GM12878 (cell line): ENCODE results near the gene NEK1. TPM values are rescaled to one million over a fixed set of nuclear protein-coding genes. Genes with fewer than 3 reads are reported as not detected.

Experiments
- ATAC-seq: fragments of 200-7000 bp; cut with Tn5 transposase; 3 replicates; pipeline ENCODE4 v1.9.1; 2020; ENCODE audit warnings: mild to moderate bottlenecking, moderate library complexity
- BruUV-seq: library from RNA; stranded (reverse); fragments of 400-500 nt; replicated peaks from 2 replicates; lab custom pipeline; 2021; lab: Mats Ljungman, UMichigan
- CTCF ChIA-PET: fragments of 300-600 bp; sonication (Branson Sonifier 250); formaldehyde crosslinking; extraction: SDS; loops from one replicate; lab custom pipeline; 2021; ENCODE audit warnings: inconsistent platforms; lab: Yijun Ruan, JAX
- POLR2A ChIA-PET: fragments of 350-600 bp; formaldehyde crosslinking; extraction: SDS; loops from one replicate; lab custom pipeline; 2021; ENCODE audit warnings: inconsistent platforms; lab: Charles Lee
- RAD21 ChIA-PET: fragments of 300-600 bp; sonication (Branson Sonifier 250); formaldehyde crosslinking; loops from one replicate; lab custom pipeline; 2023; ENCODE audit warnings: antibody characterized with exemption; ENCODE audit not compliant: unreplicated experiment; lab: Charles Lee
- SMC1A ChIA-PET: fragments of 300-600 bp; sonication (Branson Sonifier 250); formaldehyde crosslinking; loops from one replicate; lab custom pipeline; 2023; ENCODE audit not compliant: unreplicated experiment, uncharacterized antibody; lab: Charles Lee
- DNase-seq: peaks from one replicate; pipeline ENCODE4 v3.0.0-alpha.2; 2011; ENCODE audit warnings: low read depth, low spot score
- FAIRE-seq: peaks from 3 replicates; lab custom pipeline; 2011; peaks lifted over from hg19 to GRCh38; lab: Jason Lieb, UNC
- H2AFZ ChIP-seq: 2 replicates; pipeline ENCODE4 v1.6.0; 2011; ENCODE audit warnings: low read depth, low read length, control low read depth; ENCODE audit not compliant: control insufficient read depth
- H3K27ac ChIP-seq: 2 replicates; pipeline ENCODE4 v1.5.1; 2011; ENCODE audit warnings: control low read depth; ENCODE audit not compliant: control insufficient read depth, insufficient read depth
- H3K27me3 ChIP-seq, 2 experiments: replicated peaks in 1 of 2; 2 replicates each; pipeline versions ENCODE4 v1.6.0 to v1.6.1; 2011; ENCODE audit warnings: low read length in 1 of 2; ENCODE audit not compliant: control insufficient read depth in 2 of 2, insufficient read depth in 2 of 2
- H3K36me3 ChIP-seq, 2 experiments: 2 replicates each; pipeline ENCODE4 v1.5.1; 2011; ENCODE audit warnings: low read length in 1 of 2; ENCODE audit not compliant: control insufficient read depth in 2 of 2, insufficient read depth in 2 of 2
- H3K4me1 ChIP-seq: 2 replicates; pipeline ENCODE4 v1.6.1; 2011; ENCODE audit warnings: mild to moderate bottlenecking, low read length, moderate library complexity, mixed read lengths; ENCODE audit not compliant: control insufficient read depth, insufficient read depth
- H3K4me2 ChIP-seq: 2 replicates; pipeline ENCODE4 v1.6.0; 2011; ENCODE audit warnings: control low read depth; ENCODE audit not compliant: control insufficient read depth, insufficient read depth
- H3K4me3 ChIP-seq: fragments of 200-600 bp; sonication (generic); 2 replicates; pipeline ENCODE4 v1.5.1; 2016
- H3K79me2 ChIP-seq: 2 replicates; pipeline ENCODE4 v1.6.0; 2011; ENCODE audit warnings: low read length; ENCODE audit not compliant: control insufficient read depth, insufficient read depth
- H3K9ac ChIP-seq: 2 replicates; pipeline ENCODE4 v1.8.0; 2011; ENCODE audit warnings: low read length, control low read depth, mixed read lengths; ENCODE audit not compliant: control insufficient read depth, insufficient read depth
- H3K9me3 ChIP-seq: replicated peaks from 3 replicates; pipeline ENCODE4 v1.5.1; 2011; ENCODE audit warnings: mild to moderate bottlenecking, low read length; ENCODE audit not compliant: control insufficient read depth, insufficient read depth
- H4K20me1 ChIP-seq: 2 replicates; pipeline ENCODE4 v1.6.0; 2011; ENCODE audit not compliant: control insufficient read depth, insufficient read depth
- ASH2L ChIP-seq: fragments of 300-600, 200-600 bp; sonication (generic); IDR thresholded peaks from 2 replicates; pipeline ENCODE4 v1.6.1; 2017; ENCODE audit warnings: low read depth, mild to moderate bottlenecking, borderline replicate concordance
- CREB1 ChIP-seq: IDR thresholded peaks from 2 replicates; pipeline ENCODE4 v1.6.1; 2012; ENCODE audit warnings: low read depth, mild to moderate bottlenecking, inconsistent platforms
- NR2C2 ChIP-seq: IDR thresholded peaks from 2 replicates; pipeline ENCODE4 v1.6.1; 2011; ENCODE audit warnings: borderline replicate concordance, low read depth; ENCODE audit not compliant: control insufficient read depth, insufficient read length
- SREBF1 ChIP-seq: IDR thresholded peaks from 2 replicates; pipeline ENCODE4 v1.6.1; 2012; ENCODE audit warnings: mild to moderate bottlenecking, low read length
- SUZ12 ChIP-seq: fragments of 200-600 bp; sonication (generic); IDR thresholded peaks from one replicate; pipeline ENCODE4 v1.6.1; 2018; ENCODE audit warnings: antibody characterized with exemption, mild to moderate bottlenecking; ENCODE audit not compliant: unreplicated experiment
- YBX1 ChIP-seq: fragments of 450-650 bp; IDR thresholded peaks from 2 replicates; pipeline ENCODE4 v1.6.1; 2016; ENCODE audit warnings: antibody characterized with exemption
- WGBS: methylation state at CpG from one replicate; pipeline ENCODE4 v1.1.6; 2016; ENCODE audit warnings: low lambda C conversion rate; ENCODE audit not compliant: insufficient replicate concordance, insufficient coverage; ENCODE audit errors: missing lambda C conversion rate; 5-methylcytosine and 5-hydroxymethylcytosine counted together
- in situ Hi-C: fragments of 300-500 bp; cut with MboI; formaldehyde crosslinking; loops from 9 replicates; pipeline ENCODE4 v1.14.3; 2018; ENCODE audit warnings: mixed read lengths
- intact Hi-C: fragments of 100-400 bp; cut with micrococcal nuclease; formaldehyde crosslinking; loops from one replicate; pipeline ENCODE4 v1.14.2; 2022; ENCODE audit not compliant: unreplicated experiment
- polyA plus RNA-seq, 11 experiments: library from polyadenylated mRNA; depleted of rRNA in 4 of 11; unstranded in 6 of 11; stranded (reverse) in 5 of 11; fragments of >200 nt; fragmentation: Nextera tagmentation in 4 of 11; fragmentation: Illumina TruSeq in 1 of 11; extraction: Ambion mirVana in 4 of 11; extraction: Trizol in 1 of 11; gene quantifications; 1 replicate in 1 of 11; 2 replicates in 10 of 11; pipeline versions ENCODE4 v1.2.1 to v1.2.3, GENCODE V29; 2011 to 2016; ENCODE audit warnings: inconsistent platforms in 2 of 11, missing spikeins in 2 of 11, low read depth in 1 of 11
- total RNA-seq, 4 experiments: library from RNA; depleted of rRNA in 3 of 4; stranded (reverse); fragments of >200 nt in 3 of 4; fragmentation: Illumina TruSeq in 1 of 4; extraction: Trizol in 1 of 4; gene quantifications; 2 replicates each; pipeline versions ENCODE4 v1.2.1 to v1.2.3, GENCODE V29; 2013 to 2021
- TF ChIP-seq, protein P1 (sequence below): fragments of 150-350 bp; IDR thresholded peaks from 2 replicates; pipeline ENCODE4 v1.6.1; 2014; ENCODE audit warnings: mild to moderate bottlenecking, low read depth, low read length
- TF ChIP-seq, protein P2 (sequence below): IDR thresholded peaks from 2 replicates; pipeline ENCODE4 v1.6.1; 2012; ENCODE audit warnings: low read depth, low read length, improper control_type of control experiment

The NEK1 gene
- total and polyA plus RNA-seq, 10 of the 15 experiments (the other 5 are each of a cell fraction or from before 2014, with no cell fraction given) = 4.9 to 16.1 (median 7.5) TPM

DNA sequence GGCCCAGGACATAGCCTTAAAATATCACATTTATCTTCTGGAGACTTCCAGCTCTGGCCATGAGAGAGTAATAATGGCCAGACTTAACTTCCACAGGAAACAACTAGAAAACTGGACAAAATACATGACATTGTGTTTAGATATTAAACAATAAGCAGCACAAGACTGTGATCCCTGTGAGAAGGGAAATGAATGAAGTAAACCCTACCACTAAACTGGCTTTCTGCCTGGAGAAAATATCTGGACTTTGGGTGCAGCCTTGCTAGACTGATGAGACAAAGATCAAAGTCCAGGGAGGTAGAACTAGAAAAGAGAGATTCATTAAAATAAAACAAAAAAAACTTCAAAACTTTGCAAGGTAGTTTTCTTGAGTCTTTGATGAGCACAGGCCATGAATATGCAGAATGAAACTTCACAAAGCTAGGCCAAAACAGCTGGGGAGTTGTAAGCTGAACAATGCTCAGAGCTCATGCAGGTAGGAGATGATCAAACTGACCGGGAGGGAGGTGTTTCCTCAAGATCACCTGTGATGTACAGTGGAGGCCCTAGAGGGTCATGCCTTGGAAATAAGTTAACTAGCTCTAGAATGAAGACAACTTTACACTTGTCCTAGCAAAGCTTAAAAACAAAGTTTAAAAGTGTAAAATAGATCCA lies 194.6 kb downstream of the NEK1 start:
- Histone ChIP-seq H2AFZ (no peak overlapping the region), H3K4me1 (no peaks in the 10 kb centered on the region), H3K4me3 (no peak overlapping the region), H3K36me3 (no peaks in the 10 kb centered on the region), H3K27ac (no peak overlapping the region), H3K9ac (no peak overlapping the region), H3K9me3 (no peaks in the 10 kb centered on the region), H3K4me2 (no peak overlapping the region), H3K79me2 (no peaks in the 10 kb centered on the region), H3K27me3 (no peaks in the 10 kb centered on the region), H4K20me1 (no peaks in the 10 kb centered on the region)
- ChIA-PET SMC1A (interaction anchor here (0.7 to 11.9 kb wide), 16 partner anchors 9 to 334 kb away, joined by 3 to 212 read pairs (median 4); partner anchors contain the start of gene SH3RF1), CTCF (interaction anchor here (1.0 to 3.4 kb wide), 6 partner anchors 9 to 145 kb away, joined by 3 to 23 read pairs (median 5); no protein-coding TSS in a partner anchor), POLR2A (interaction anchor here (1.1 to 1.7 kb wide), 6 partner anchors 12 to 68 kb away, joined by 3 to 7 read pairs (median 4); no protein-coding TSS in a partner anchor), RAD21 (interaction anchor here (0.8 to 3.2 kb wide), 9 partner anchors 13 to 148 kb away, joined by 3 to 47 read pairs (median 7); partner anchors contain the start of gene SH3RF1)
- WGBS = 100% methylated on average over 1 of the region's 1 CpG
- in situ Hi-C loops (no loop called here), intact Hi-C loops (loop anchor here (1.0 kb wide), 1 partner anchor 20 kb away; no protein-coding TSS in a partner anchor)
- TF ChIP-seq CREB1 = no peak
- no peak for TF ChIP-seq ASH2L
- TF ChIP-seq NR2C2 = no peak
- no peak for TF ChIP-seq SREBF1
- TF ChIP-seq, protein P1, sequence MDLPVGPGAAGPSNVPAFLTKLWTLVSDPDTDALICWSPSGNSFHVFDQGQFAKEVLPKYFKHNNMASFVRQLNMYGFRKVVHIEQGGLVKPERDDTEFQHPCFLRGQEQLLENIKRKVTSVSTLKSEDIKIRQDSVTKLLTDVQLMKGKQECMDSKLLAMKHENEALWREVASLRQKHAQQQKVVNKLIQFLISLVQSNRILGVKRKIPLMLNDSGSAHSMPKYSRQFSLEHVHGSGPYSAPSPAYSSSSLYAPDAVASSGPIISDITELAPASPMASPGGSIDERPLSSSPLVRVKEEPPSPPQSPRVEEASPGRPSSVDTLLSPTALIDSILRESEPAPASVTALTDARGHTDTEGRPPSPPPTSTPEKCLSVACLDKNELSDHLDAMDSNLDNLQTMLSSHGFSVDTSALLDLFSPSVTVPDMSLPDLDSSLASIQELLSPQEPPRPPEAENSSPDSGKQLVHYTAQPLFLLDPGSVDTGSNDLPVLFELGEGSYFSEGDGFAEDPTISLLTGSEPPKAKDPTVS = no peak
- no peak for TF ChIP-seq YBX1
- TF ChIP-seq, protein P2, sequence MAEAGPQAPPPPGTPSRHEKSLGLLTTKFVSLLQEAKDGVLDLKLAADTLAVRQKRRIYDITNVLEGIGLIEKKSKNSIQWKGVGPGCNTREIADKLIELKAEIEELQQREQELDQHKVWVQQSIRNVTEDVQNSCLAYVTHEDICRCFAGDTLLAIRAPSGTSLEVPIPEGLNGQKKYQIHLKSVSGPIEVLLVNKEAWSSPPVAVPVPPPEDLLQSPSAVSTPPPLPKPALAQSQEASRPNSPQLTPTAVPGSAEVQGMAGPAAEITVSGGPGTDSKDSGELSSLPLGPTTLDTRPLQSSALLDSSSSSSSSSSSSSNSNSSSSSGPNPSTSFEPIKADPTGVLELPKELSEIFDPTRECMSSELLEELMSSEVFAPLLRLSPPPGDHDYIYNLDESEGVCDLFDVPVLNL = no peak
- TF ChIP-seq SUZ12 = no peak
- peak; percentile 10; the same call in 1 of the 3 replicates for ATAC-seq
- DNase-seq = no peak
- peak; percentile 62 for FAIRE-seq
- BruUV-seq = no TSS peak
